ELR (cell line): ENCODE data around the gene NAALADL1.
"Not testable (repeated sequence)": the region's sequence is repeated elsewhere in the genome, so short reads cannot be mapped to it uniquely, and the experiment has no call there.

Experiments used
- DNase-seq: peaks from one replicate; pipeline ENCODE4 v3.0.0-alpha.2; 2015; ENCODE audit warnings: low read depth

The NAALADL1 gene

DNA sequence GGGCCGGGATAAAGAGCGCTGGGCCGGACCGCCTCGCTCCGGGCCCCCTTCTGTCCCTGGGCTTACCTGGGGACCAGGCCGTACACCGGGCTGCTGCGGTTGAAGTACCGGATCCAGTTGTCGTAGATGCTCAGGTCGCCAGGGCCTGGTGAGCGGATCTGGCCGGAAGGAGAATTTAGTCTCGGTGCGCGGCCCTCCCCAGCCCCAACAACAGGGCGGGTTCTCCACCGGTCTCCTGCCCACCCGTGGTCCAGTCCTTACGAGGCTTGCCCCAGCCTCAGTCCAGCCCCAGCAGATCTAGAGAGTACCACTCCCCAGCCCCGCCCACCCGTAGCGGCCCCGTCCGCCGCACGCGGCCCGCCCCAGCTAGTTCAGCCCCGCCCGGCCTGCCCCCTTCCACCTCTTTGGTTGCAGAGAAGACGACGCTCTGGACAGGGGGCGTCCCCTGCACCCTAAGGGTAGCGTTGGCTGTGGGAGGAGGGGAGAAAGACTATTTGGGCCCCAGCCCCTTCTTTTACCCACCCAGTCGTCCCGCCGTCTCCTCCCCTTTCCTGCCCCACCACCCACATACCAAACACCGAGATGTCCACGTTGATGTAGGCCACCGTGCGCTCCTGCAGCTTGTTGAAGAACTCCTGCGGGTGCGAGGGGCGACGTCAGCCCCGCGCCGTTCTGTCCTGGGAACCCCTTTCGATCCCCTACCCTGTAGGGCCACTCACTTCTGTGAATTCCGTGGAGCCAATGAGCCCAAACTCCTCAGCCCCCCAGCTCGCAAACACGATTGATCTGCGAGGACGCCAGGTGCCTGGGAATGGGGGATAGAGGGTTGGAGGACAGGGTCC is 10.6 kb downstream of the NAALADL1 start:
- DNase-seq, result no peak

DNA sequence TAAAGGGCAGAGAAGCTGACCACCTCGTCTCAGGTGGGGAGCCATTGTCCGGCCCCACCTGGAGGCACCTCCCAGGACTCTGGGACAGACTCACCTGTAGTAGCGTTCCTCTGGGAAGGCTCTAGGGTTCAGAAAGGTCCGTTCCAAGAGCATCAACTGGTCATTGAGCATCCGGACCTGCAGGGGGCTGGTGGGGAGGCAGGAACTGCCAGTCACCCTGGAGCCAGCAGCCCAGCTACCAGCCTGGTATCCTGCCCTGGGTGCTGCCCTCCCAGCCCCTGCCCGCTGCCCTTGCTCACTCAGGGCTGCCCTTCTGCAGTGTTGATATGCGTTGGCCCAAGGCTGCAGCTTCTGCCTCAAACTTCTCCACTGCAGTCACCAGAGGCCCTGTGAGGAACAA is 12.6 kb downstream of the NAALADL1 start:
- no peak for DNase-seq

- DNase-seq, result no peak
Observed at GRCh38 chr11:65045061-65045460, 13.3 kb downstream of the NAALADL1 start.

- DNase-seq, result peak; percentile 41
Observed at GRCh38 chr11:65043881-65044501, 14.4 kb downstream of the NAALADL1 start.

DNA sequence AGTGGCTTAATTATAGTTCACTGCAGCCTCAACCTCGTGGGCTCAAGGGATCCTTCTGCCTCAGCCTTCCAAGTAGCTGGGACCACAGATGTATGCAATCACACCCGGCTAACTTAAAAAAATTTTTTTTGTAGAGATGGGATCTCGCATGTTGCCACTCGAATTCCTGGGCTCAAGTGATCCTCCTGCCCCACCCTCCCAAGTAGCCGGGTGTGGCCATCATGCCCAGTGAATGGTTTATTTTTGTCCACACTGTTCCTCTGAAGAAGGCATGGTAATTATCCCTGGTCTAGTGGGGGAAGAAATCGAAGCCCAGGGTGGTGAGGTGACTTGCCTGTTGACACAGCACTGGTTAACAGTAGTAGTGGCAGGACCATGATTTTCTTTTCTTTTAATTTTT is 15.5 kb downstream of the NAALADL1 start:
- DNase-seq, result no peak

DNA sequence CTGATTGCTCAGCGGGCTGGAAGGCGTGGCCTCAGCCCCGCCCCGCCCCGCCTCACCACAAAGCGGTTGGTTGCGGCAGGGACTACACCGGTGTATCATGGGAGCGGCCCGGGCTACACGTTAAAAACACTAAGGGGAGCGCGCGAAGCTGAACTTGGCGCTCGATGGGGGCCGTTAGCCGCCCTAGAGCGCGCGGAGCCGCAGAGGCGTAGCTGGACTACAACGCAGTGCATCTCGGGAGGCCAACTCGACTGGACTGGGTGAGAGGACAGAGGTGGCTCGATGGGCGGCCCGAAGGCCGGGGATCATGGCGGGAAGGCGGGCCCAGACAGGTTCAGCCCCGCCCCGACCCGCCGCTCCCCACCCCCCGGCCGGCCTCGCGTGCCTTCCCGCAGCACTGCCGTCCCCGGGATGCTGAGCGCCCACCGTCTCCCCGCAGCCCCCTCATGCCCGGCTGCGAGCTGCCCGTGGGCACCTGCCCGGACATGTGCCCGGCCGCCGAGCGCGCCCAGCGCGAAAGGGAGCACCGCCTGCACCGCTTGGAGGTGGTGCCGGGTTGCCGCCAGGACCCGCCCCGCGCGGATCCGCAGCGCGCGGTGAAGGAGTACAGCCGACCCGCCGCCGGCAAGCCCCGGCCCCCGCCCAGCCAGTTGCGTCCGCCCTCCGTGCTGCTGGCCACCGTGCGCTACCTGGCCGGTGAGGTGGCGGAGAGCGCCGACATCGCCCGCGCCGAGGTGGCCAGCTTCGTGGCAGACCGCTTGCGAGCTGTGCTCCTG is 17.3 kb downstream of the NAALADL1 start, which contains the start of gene SAC3D1:
Gene SAC3D1, plus strand, starts transcription at position 364 of the 776 bp plus-strand sequence. Its CDS starts 83 bp downstream, at position 447.
- DNase-seq, result peak; percentile 97

GRCh38 chr11:65040520-65040846 is 17.9 kb downstream of the NAALADL1 start:
- DNase-seq, result no peak

GRCh38 chr11:65036931-65037330 is 21.4 kb downstream of the NAALADL1 start:
- no peak for DNase-seq

GRCh38 chr11:65035579-65035978 is 22.8 kb downstream of the NAALADL1 start:
- no peak for DNase-seq

GRCh38 chr11:65034423-65034822 is 23.9 kb downstream of the NAALADL1 start:
- no peak for DNase-seq

GRCh38 chr11:65032216-65032615 is 26.1 kb downstream of the NAALADL1 start:
- no peak for DNase-seq

DNA sequence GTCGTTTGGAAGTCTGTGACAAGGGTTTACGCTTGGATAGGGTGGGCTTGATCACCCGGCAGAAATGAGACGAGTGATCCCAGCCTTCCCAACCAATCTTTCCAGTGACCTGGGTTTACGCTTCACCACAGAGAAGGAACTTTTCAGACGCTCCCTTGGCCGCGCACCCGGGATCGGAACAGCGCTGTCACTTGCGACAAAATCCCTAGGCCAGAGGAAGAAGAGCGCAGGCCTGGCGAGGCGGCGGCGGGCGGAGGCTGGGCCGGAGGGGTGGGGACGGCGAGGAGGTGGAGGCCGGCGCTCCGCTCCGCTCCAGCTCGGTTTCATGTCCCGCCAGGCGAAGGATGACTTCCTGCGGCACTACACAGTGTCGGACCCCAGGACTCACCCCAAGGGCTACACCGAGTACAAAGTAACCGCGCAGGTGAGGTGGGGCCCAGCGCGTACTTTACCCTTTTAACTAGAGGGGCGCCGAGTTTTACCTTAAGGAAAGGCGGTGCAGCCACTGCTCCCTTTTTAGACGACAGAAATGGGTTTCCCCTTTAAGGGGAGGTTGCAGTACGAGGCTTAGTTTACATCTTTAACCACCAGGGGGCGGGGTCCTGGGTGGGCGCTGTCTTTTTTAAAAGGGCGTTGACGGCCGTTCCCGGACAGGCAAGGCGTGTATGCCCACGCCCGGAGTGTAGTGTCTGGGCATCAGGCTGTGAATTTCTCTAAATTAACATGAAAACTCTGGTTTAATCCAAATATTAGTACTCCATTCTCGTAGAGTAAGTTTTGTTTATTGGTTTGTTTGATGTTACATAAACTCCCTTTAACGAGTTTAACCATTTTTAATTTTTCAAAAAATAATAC is 30.9 kb downstream of the NAALADL1 start, which contains the start of gene SNX15:
Gene SNX15, plus strand, starts transcription at position 227 of the 855 bp plus-strand sequence. Its CDS starts 99 bp downstream, at position 326.
- peak; percentile 98 for DNase-seq

- DNase-seq, result peak; percentile 68
Observed at GRCh38 chr11:65026810-65027209, 31.5 kb downstream of the NAALADL1 start.

GRCh38 chr11:65023502-65023901 is 34.9 kb downstream of the NAALADL1 start:
- not testable (repeated sequence) for DNase-seq

- no peak for DNase-seq
Observed at GRCh38 chr11:65021509-65021908, 36.8 kb downstream of the NAALADL1 start.

DNA sequence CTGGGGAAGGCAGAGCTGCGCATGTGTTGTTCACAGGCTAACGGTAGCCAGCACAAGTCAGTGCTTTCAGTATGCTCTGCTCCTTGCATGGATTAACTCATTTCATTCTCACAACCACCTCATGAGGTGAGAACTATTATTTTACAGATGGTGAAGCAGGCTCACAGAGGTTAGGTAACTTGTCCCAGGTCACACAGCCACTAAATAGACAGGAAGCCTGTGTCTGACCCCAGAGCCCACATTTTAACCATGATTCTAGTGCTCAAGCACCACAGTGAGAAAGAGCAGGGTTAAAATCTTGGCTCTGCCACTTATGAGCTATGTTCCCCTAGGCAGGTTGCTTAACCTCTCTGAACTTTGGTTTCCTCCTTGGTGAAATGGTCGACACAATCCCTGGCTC is 37.4 kb downstream of the NAALADL1 start:
- DNase-seq, result no peak

DNA sequence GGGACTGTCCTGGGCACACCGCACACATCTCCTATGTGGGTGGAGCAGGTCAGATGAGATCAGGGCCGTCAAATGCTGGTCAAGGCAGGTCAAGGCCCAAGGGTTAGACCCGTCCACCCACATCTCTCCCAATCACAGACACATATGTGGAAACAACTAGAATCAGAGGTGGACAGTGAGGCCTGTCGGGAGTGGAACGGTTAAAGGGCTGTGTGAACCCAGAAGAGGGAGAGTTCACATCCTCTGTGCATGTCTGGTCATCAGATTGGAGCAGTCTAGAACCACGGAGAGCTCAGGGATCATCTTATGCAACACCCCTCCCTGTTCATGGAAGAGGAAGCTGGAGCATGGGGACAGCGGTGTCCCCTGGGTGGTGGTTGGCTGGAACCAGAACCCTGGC is 38.5 kb downstream of the NAALADL1 start:
- no peak for DNase-seq

DNA sequence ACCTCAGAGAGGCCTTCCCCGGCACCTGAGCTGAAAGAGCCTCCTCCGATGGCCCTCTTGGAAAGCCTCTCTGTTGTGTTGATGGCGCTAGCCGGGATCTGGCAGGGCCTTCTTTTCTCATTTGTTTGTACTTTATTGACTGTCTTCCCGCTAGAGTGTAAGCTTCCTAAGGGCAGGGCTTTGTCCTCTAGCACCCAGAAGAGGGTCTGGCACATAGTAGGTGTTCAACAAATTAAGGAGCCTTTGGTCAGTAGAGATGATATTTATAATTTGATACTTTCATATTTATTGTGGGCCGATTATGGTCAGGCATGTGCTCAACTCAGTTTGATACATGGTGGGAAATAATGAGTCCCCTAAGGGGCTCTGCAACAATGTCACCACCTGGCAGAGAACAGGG is 40.4 kb downstream of the NAALADL1 start:
- no peak for DNase-seq

GRCh38 chr11:65016705-65017104 is 41.6 kb downstream of the NAALADL1 start:
- no peak for DNase-seq

DNA sequence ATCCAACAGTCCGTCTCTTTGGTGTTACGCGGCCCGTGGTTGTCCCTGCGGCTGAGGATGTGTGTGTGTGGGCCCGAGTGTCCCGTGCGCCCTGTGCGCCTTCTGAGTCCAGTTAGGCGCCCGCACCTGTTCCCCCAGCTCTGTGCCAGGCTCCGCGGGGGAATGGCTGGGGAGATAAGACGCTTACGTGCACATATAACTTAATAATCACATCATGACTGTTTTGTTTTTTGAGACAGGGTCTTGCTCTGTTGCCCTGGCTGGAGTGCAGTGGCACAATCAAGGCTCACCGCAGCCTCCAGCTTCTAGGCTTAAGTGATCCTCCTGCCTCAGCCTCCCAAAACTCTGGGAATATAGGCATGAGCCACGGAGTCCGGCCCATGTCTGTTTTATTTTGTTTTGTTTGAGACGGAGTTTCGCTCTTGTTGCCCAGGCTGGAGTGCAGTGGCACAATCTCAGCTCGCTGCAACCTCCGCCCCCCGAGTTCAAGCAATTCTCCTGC is 43.6 kb downstream of the NAALADL1 start:
- no peak for DNase-seq
